Stomach smooth muscle (tissue), 2 donors: ENCODE results near the gene P3H1.
"Not testable (repeated sequence)": the region's sequence is repeated elsewhere in the genome, so short reads cannot be mapped to it uniquely, and the experiment has no call there.

ENCODE experiments used
- H3K27ac ChIP-seq: one replicate; pipeline ENCODE4 v1.7.0; 2013; ENCODE audit warnings: mild to moderate bottlenecking, low read length, inconsistent platforms
- H3K27me3 ChIP-seq, 2 donors: one replicate each; pipeline ENCODE4 v1.7.0; 2013; ENCODE audit warnings: low read length in 2 of 2; ENCODE audit not compliant: insufficient read depth in 2 of 2, control insufficient read depth in 1 of 2
- H3K36me3 ChIP-seq, 2 donors: one replicate each; pipeline ENCODE4 v1.7.0; 2013; ENCODE audit warnings: low read length in 2 of 2; ENCODE audit not compliant: control insufficient read depth in 2 of 2, insufficient read depth in 2 of 2
- H3K4me1 ChIP-seq: one replicate; pipeline ENCODE4 v1.7.0; 2013; ENCODE audit warnings: low read length; ENCODE audit not compliant: control insufficient read depth, insufficient read depth
- H3K4me3 ChIP-seq, 2 donors: one replicate each; pipeline ENCODE4 v1.7.0; 2013; ENCODE audit warnings: low read length in 2 of 2
- H3K9ac ChIP-seq, 2 donors: one replicate each; pipeline ENCODE4 v1.7.0; 2013; ENCODE audit warnings: low read length in 2 of 2, mild to moderate bottlenecking in 1 of 2
- H3K9me3 ChIP-seq, 2 donors: one replicate each; pipeline ENCODE4 v1.7.0; 2013; ENCODE audit warnings: low read length in 2 of 2; ENCODE audit not compliant: control insufficient read depth in 2 of 2
- donor health status: healthy.
- donor health status: Pancreatic carcinoma.

P3H1 gene

GRCh38 chr1:42756956-42757891 lies 9.6 kb downstream of the P3H1 start:
- H3K4me3 ChIP-seq, result no peak overlapping the region
- no peak overlapping the region for H3K27ac ChIP-seq
- peaks cover 57 to 59% of the 10 kb centered on the region in 2 donors for H3K36me3 ChIP-seq
- H3K4me1 ChIP-seq, result no peaks in the 10 kb centered on the region
- no peaks in the 10 kb centered on the region for H3K27me3 ChIP-seq
- no peaks in the 10 kb centered on the region for H3K9me3 ChIP-seq
- no peak overlapping the region for H3K9ac ChIP-seq

DNA sequence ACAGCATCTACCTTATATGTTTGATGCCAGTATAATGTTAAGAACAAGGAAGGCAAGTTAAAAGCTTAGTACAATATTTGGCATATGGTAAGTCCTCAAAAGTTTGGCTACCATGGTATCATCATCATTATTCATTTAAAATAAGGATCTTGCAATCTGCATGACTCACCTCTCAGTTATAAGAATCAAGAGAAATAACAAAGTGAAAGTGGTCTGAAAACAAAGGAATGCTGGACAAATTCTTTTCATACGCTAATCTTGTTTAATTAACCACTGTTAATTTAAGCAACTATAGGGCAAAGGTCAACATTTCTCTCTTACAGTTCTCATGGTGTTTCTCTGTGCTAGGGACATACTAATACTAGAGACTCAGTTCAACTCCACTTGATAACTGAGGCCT lies 13.8 kb downstream of the P3H1 start:
- Histone ChIP-seq H3K9me3 (no peaks in the 10 kb centered on the region), H3K4me1 (no peaks in the 10 kb centered on the region), H3K36me3 (peaks cover 56 to 68% of the 10 kb centered on the region in 2 donors), H3K27ac (no peak overlapping the region), H3K9ac (no peak overlapping the region), H3K27me3 (no peaks in the 10 kb centered on the region), H3K4me3 (no peak overlapping the region)

DNA sequence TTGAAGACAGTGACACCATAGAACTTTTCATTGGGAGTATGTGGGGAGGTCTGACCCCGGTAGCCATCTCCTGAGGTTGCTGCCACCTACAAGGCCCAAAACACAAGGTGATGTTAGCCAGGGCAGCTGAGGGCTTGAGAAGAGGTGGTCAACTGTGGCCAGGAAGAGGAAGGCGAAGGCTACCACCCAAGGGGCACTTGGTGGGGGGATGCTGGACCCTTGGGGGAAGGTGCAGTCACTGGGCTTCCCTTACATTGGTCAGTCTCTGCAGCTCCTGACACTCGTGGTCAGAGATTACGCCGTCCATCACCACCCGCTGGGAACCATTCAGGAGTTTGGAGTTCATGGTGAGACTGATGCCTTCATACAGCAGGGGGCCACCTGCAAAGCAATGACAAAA lies 14.5 kb downstream of the P3H1 start:
- peaks cover 53 to 64% of the 10 kb centered on the region in 2 donors for H3K36me3 ChIP-seq
- H3K27ac ChIP-seq, result no peak overlapping the region
- H3K4me3 ChIP-seq, result no peak overlapping the region
- H3K9ac ChIP-seq, result no peak overlapping the region
- no peaks in the 10 kb centered on the region for H3K27me3 ChIP-seq
- no peaks in the 10 kb centered on the region for H3K4me1 ChIP-seq
- H3K9me3 ChIP-seq, result no peaks in the 10 kb centered on the region

DNA sequence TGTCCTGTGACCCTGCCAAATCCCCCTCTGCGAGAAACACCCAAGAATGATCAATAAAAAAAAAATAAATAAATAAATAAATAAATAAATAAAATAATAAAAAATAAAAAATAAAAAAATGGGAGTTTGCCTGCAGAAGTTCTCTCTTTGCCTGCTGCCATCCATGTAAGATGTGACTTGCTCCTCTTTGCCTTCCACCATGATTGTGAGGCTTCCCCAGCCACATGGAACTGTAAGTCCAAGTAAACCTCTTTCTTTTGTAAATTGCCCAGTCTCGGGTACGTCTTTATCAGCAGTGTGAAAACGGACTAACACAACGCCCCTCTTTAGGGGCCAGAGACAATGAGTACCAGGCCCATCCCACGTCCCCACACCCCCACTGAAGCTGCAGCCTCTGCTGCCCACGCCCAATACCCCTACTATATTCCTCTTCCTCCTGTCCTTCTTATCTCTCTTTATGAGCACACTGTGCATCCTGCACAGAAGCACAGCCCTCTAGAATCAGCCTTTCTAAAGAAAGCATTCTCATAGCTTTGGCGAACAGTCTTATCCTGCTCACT lies 15.2 kb downstream of the P3H1 start:
- H3K27ac ChIP-seq, H3K9me3 ChIP-seq, H3K4me1 ChIP-seq, H3K27me3 ChIP-seq, H3K9ac ChIP-seq, H3K4me3 ChIP-seq: not testable (repeated sequence)
- H3K36me3 ChIP-seq, result peaks cover 52 to 65% of the 10 kb centered on the region in 2 donors

- H3K27ac ChIP-seq, result no peak overlapping the region
- no peaks in the 10 kb centered on the region for H3K9me3 ChIP-seq
These were observed 16.8 kb downstream of the P3H1 start for GRCh38 chr1:42750041-42750440.

DNA sequence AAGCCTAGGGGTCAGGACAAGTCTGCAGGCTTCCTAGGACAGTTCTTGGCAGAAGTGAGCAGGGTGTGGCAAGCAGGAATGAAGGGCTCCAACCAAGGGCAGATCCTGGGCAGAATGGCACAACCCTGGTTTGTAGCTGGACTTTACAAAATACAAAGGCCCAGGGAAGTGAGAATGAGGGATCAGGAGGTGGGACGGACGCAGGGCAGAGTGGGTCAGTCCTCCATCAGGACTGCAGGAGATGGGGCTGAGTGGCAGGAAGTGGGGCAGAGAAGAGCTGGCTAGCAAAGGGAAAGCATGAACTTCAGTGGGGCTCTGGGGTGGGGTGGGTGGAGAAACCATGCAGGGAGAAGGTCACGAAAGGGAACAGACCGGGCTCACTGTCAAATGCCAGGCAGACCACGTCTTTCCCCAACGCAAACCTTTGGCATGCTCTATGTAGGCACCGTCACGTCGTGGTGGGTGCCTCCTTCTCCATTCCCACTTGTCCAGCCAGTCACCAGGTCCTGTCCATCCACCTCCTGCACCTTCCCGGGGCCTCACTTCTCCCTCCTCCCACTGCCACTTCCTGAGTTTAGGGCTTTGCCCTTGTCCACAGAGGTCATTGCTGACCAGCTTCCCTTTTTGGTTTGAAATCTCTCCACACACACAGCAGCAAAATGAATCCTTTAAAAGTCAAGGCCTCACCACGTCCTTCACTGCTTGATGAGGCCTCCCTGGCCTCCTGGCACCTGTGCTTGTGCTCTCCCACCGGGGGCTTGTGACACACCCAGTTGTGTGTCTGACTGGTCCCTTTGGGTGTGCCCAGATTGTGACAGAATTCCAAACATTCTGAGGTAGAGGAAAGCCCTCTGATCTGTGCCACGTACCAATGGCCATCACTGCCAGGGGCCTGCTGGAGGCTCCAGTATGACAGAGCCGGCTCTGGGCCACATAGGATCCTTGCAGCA lies 18.1 kb downstream of the P3H1 start:
- H3K27me3 ChIP-seq, result no peaks in the 10 kb centered on the region
- no peaks in the 10 kb centered on the region for H3K4me1 ChIP-seq
- no peak overlapping the region for H3K27ac ChIP-seq
- no peaks in the 10 kb centered on the region for H3K9me3 ChIP-seq
- H3K36me3 ChIP-seq, result peaks cover 24 to 48% of the 10 kb centered on the region in 2 donors
- H3K4me3 ChIP-seq, result no peak overlapping the region
- H3K9ac ChIP-seq, result no peak overlapping the region

More at GRCh38 chr1:42750041-42750440, 16.8 kb downstream of the P3H1 start:
- Histone ChIP-seq H3K9ac (no peak overlapping the region), H3K4me1 (no peaks in the 10 kb centered on the region), H3K36me3 (peaks cover 37 to 59% of the 10 kb centered on the region in 2 donors), H3K4me3 (no peak overlapping the region), H3K27me3 (no peaks in the 10 kb centered on the region)

GRCh38 chr1:42748021-42748420 lies 18.8 kb downstream of the P3H1 start:
- H3K9ac ChIP-seq, result no peak overlapping the region
- peaks cover 21 to 48% of the 10 kb centered on the region in 2 donors for H3K36me3 ChIP-seq
- no peak overlapping the region for H3K27ac ChIP-seq
- no peak overlapping the region for H3K4me3 ChIP-seq
- no peaks in the 10 kb centered on the region for H3K9me3 ChIP-seq
- no peaks in the 10 kb centered on the region for H3K4me1 ChIP-seq
- H3K27me3 ChIP-seq, result no peaks in the 10 kb centered on the region

DNA sequence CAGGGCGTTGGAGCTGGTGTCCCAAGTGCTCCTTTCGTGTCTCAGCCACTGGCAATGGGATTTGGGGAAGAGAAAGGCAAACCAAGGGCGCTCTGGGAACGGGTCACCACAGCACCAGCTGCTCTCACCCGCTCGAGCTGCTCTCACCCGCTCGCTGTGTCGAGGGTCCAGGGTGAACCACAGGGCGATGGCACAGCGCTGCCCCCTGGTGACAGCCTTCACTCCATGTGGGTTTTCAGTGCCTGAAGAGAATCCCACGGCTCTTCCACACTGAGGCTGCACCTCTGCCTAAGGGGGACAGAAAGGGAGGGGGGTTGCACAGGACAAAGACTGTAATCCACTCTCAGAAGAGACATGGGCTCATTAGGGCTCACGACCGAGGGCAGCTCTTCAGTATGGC lies 19.7 kb downstream of the P3H1 start:
- H3K9me3 ChIP-seq, result no peaks in the 10 kb centered on the region
- H3K4me3 ChIP-seq, result no peak overlapping the region
- H3K27me3 ChIP-seq, result no peaks in the 10 kb centered on the region
- no peak overlapping the region for H3K27ac ChIP-seq
- H3K36me3 ChIP-seq, result peaks cover 14 to 40% of the 10 kb centered on the region in 2 donors
- H3K9ac ChIP-seq, result no peak overlapping the region
- H3K4me1 ChIP-seq, result no peaks in the 10 kb centered on the region

- no peak overlapping the region for H3K27ac ChIP-seq
- no peaks in the 10 kb centered on the region for H3K27me3 ChIP-seq
- peaks cover 8 to 36% of the 10 kb centered on the region in 2 donors for H3K36me3 ChIP-seq
These were observed 20.3 kb downstream of the P3H1 start for GRCh38 chr1:42746436-42747105.

GRCh38 chr1:42745851-42746250 lies 21.0 kb downstream of the P3H1 start:
- no peaks in the 10 kb centered on the region for H3K9me3 ChIP-seq
- H3K27me3 ChIP-seq, result no peaks in the 10 kb centered on the region
- no peak overlapping the region for H3K9ac ChIP-seq
- H3K4me1 ChIP-seq, result no peaks in the 10 kb centered on the region
- H3K36me3 ChIP-seq, result peaks cover 8 to 36% of the 10 kb centered on the region in 2 donors
- no peak overlapping the region for H3K27ac ChIP-seq
- H3K4me3 ChIP-seq, result no peak overlapping the region

More at GRCh38 chr1:42746436-42747105, 20.3 kb downstream of the P3H1 start:
- no peak overlapping the region for H3K4me3 ChIP-seq
- H3K4me1 ChIP-seq, result no peaks in the 10 kb centered on the region
- no peaks in the 10 kb centered on the region for H3K9me3 ChIP-seq
- no peak overlapping the region for H3K9ac ChIP-seq
